Activated CD4-positive, alpha-beta T cell treated with anti-CD3 and anti-CD28 coated beads, Interleukin-2, amount 10 ng/mL, durations not matched to agents 7 days and 5 days (primary cell): ENCODE results near the gene SASH3. TPM values are rescaled to one million over a fixed set of nuclear protein-coding genes. Genes with fewer than 3 reads are reported as not detected.
A peak's percentile ranks its signal among the peaks of the same experiment; 100 is the strongest.

ENCODE experiments used
- CTCF ChIA-PET: fragments of 350-600 bp; sonication (Branson Sonifier 250); formaldehyde crosslinking; loops from one replicate; lab custom pipeline; 2021; ENCODE audit warnings: antibody characterized with exemption; lab: Charles Lee
- POLR2A ChIA-PET: fragments of 350-600 bp; sonication (Branson Sonifier 250); formaldehyde crosslinking; loops from one replicate; lab custom pipeline; 2021; ENCODE audit warnings: antibody characterized with exemption; lab: Charles Lee
- DNase-seq: peaks from one replicate; pipeline ENCODE4 v3.0.0-alpha.2; 2020
- H3K27ac Mint-ChIP-seq: one replicate; pipeline ENCODE4 v1.8.0; 2021; ENCODE audit warnings: mild to moderate bottlenecking, moderate library complexity, mixed read lengths
- H3K27me3 Mint-ChIP-seq: one replicate; pipeline ENCODE4 v1.8.0; 2021; ENCODE audit warnings: mixed read lengths
- H3K36me3 Mint-ChIP-seq: one replicate; pipeline ENCODE4 v1.8.0; 2021; ENCODE audit warnings: low read depth, mixed read lengths
- H3K4me1 Mint-ChIP-seq: one replicate; pipeline ENCODE4 v1.8.0; 2021; ENCODE audit warnings: mixed read lengths
- H3K4me3 Mint-ChIP-seq: one replicate; pipeline ENCODE4 v1.8.0; 2021; ENCODE audit warnings: mild to moderate bottlenecking, moderate library complexity, mixed read lengths
- H3K9me3 Mint-ChIP-seq: one replicate; pipeline ENCODE4 v1.8.0; 2021; ENCODE audit warnings: mixed read lengths
- total RNA-seq, 2 experiments: library from RNA; stranded (reverse); gene quantifications; one replicate each; pipeline ENCODE4 v1.2.3, GENCODE V29; 2021

SASH3 gene
- total RNA-seq, 2 experiments from 2014 or later = 254 to 264 TPM

GRCh38 chrX:129808158-129808828, 28.5 kb downstream of the SASH3 start:
- no peak overlapping the region for H3K27ac Mint-ChIP-seq

GRCh38 chrX:129808829-129809796, 29.4 kb downstream of the SASH3 start:
- H3K36me3 Mint-ChIP-seq = peaks cover 17% of the 10 kb centered on the region
- peaks cover 15% of the 10 kb centered on the region for H3K4me1 Mint-ChIP-seq
- no peak for DNase-seq
- CTCF ChIA-PET = interaction anchor here (0.9 to 1.1 kb wide), 3 partner anchors 32 to 154 kb away, joined by 3 to 4 read pairs (median 3); no protein-coding TSS in a partner anchor
- H3K4me3 Mint-ChIP-seq = no peak overlapping the region
- POLR2A ChIA-PET = no interaction called here
- H3K27ac Mint-ChIP-seq = no peak overlapping the region
- H3K27me3 Mint-ChIP-seq = no peaks in the 10 kb centered on the region
- no peaks in the 10 kb centered on the region for H3K9me3 Mint-ChIP-seq

More at GRCh38 chrX:129808158-129808828, 28.5 kb downstream of the SASH3 start:
- DNase-seq = no peak
- ChIA-PET CTCF (interaction anchor here (0.5 kb wide), 1 partner anchor 31 kb away, joined by 3 read pairs; no protein-coding TSS in a partner anchor), POLR2A (no interaction called here)
- H3K27me3 Mint-ChIP-seq = no peaks in the 10 kb centered on the region
- H3K4me3 Mint-ChIP-seq = no peak overlapping the region
- peaks cover 16% of the 10 kb centered on the region for H3K36me3 Mint-ChIP-seq
- no peaks in the 10 kb centered on the region for H3K9me3 Mint-ChIP-seq
- peaks cover 15% of the 10 kb centered on the region for H3K4me1 Mint-ChIP-seq

- no peak overlapping the region for H3K4me3 Mint-ChIP-seq
- H3K27me3 Mint-ChIP-seq = no peaks in the 10 kb centered on the region
- no peaks in the 10 kb centered on the region for H3K9me3 Mint-ChIP-seq
- CTCF ChIA-PET = interaction anchor here (0.9 to 1.7 kb wide), 2 partner anchors 10 to 77 kb away, joined by 3 to 4 read pairs; no protein-coding TSS in a partner anchor
- DNase-seq = no peak
- H3K36me3 Mint-ChIP-seq = peaks cover 16% of the 10 kb centered on the region
- POLR2A ChIA-PET = no interaction called here
- no peak overlapping the region for H3K27ac Mint-ChIP-seq
- H3K4me1 Mint-ChIP-seq = peaks cover 8% of the 10 kb centered on the region
Measured at GRCh38 chrX:129813662-129814368, 34.1 kb downstream of the SASH3 start.

- Mint-ChIP-seq H3K27me3 (no peaks in the 10 kb centered on the region), H3K36me3 (peaks cover 5% of the 10 kb centered on the region), H3K4me3 (no peak overlapping the region), H3K9me3 (no peaks in the 10 kb centered on the region), H3K4me1 (peaks cover 4% of the 10 kb centered on the region), H3K27ac (no peak overlapping the region)
- ChIA-PET CTCF (interaction anchor here (0.9 kb wide), 1 partner anchor 20 kb away, joined by 3 read pairs; no protein-coding TSS in a partner anchor), POLR2A (no interaction called here)
- no peak for DNase-seq
Measured at GRCh38 chrX:129818123-129818522, 38.4 kb downstream of the SASH3 start.

- Mint-ChIP-seq H3K9me3 (no peaks in the 10 kb centered on the region), H3K4me1 (peaks cover 19% of the 10 kb centered on the region), H3K4me3 (no peak overlapping the region), H3K27me3 (no peaks in the 10 kb centered on the region), H3K36me3 (peaks cover 8% of the 10 kb centered on the region), H3K27ac (peak overlapping the region; percentile 86)
- DNase-seq = peak; percentile 67
- CTCF ChIA-PET = interaction anchor here (0.7 to 1.5 kb wide), 7 partner anchors 10 to 219 kb away, joined by 3 to 5 read pairs (median 4); partner anchors contain the start of genes APLN and ZDHHC9
- POLR2A ChIA-PET = no interaction called here
Measured at GRCh38 chrX:129823115-129823514, 43.4 kb downstream of the SASH3 start.

GRCh38 chrX:129823522-129823921, 43.8 kb downstream of the SASH3 start:
- Mint-ChIP-seq H3K36me3 (peaks cover 8% of the 10 kb centered on the region), H3K4me3 (peak overlapping the region; percentile 51), H3K4me1 (peaks cover 19% of the 10 kb centered on the region), H3K27me3 (no peaks in the 10 kb centered on the region), H3K27ac (peak overlapping the region; percentile 86), H3K9me3 (no peaks in the 10 kb centered on the region)
- DNase-seq = peak; percentile 8
- ChIA-PET CTCF (interaction anchor here (0.7 to 1.5 kb wide), 7 partner anchors 10 to 219 kb away, joined by 3 to 5 read pairs (median 4); partner anchors contain the start of genes APLN and ZDHHC9), POLR2A (no interaction called here)

GRCh38 chrX:129824620-129825019, 44.9 kb downstream of the SASH3 start:
- Mint-ChIP-seq H3K9me3 (no peaks in the 10 kb centered on the region), H3K27me3 (no peaks in the 10 kb centered on the region), H3K4me1 (peaks cover 19% of the 10 kb centered on the region), H3K36me3 (peaks cover 9% of the 10 kb centered on the region), H3K27ac (no peak overlapping the region), H3K4me3 (no peak overlapping the region)
- DNase-seq = no peak
- ChIA-PET POLR2A (no interaction called here), CTCF (interaction anchor here (1.4 to 1.5 kb wide), 2 partner anchors 43 to 220 kb away, joined by 3 to 4 read pairs; no protein-coding TSS in a partner anchor)

GRCh38 chrX:129825746-129826505, 46.2 kb downstream of the SASH3 start:
- no peaks in the 10 kb centered on the region for H3K9me3 Mint-ChIP-seq
- DNase-seq = peak; percentile 18
- peak overlapping the region; percentile 41 for H3K27ac Mint-ChIP-seq
- ChIA-PET CTCF (interaction anchor here (0.6 to 1.4 kb wide), 5 partner anchors 11 to 1950 kb away, joined by 3 to 4 read pairs (median 3); no protein-coding TSS in a partner anchor), POLR2A (interaction anchor here (0.7 kb wide), 1 partner anchor 165 kb away, joined by 3 read pairs; no protein-coding TSS in a partner anchor)
- H3K27me3 Mint-ChIP-seq = no peaks in the 10 kb centered on the region
- no peak overlapping the region for H3K4me3 Mint-ChIP-seq
- H3K4me1 Mint-ChIP-seq = peaks cover 19% of the 10 kb centered on the region
- H3K36me3 Mint-ChIP-seq = peaks cover 9% of the 10 kb centered on the region

GRCh38 chrX:129830494-129830893, 50.7 kb downstream of the SASH3 start:
- ChIA-PET CTCF (interaction anchor here (1.0 kb wide), 2 partner anchors 11 to 101 kb away, joined by 3 read pairs; no protein-coding TSS in a partner anchor), POLR2A (no interaction called here)
- no peak for DNase-seq
- H3K36me3 Mint-ChIP-seq = peaks cover 5% of the 10 kb centered on the region
- no peaks in the 10 kb centered on the region for H3K9me3 Mint-ChIP-seq
- no peak overlapping the region for H3K27ac Mint-ChIP-seq
- no peak overlapping the region for H3K4me3 Mint-ChIP-seq
- H3K27me3 Mint-ChIP-seq = no peaks in the 10 kb centered on the region
- peaks cover 9% of the 10 kb centered on the region for H3K4me1 Mint-ChIP-seq

GRCh38 chrX:129831091-129831885, 51.5 kb downstream of the SASH3 start:
- peaks cover 2% of the 10 kb centered on the region for H3K4me1 Mint-ChIP-seq

More at GRCh38 chrX:129831091-129831885, 51.5 kb downstream of the SASH3 start:
- Mint-ChIP-seq H3K4me3 (no peak overlapping the region), H3K27ac (no peak overlapping the region), H3K9me3 (no peaks in the 10 kb centered on the region), H3K36me3 (peaks cover 1% of the 10 kb centered on the region), H3K27me3 (no peaks in the 10 kb centered on the region)
- POLR2A ChIA-PET = no interaction called here
- CTCF ChIA-PET = interaction anchor here (0.7 to 1.0 kb wide), 2 partner anchors 10 to 40 kb away, joined by 3 read pairs; no protein-coding TSS in a partner anchor
- DNase-seq = no peak
